Measurements from ENCODE around the gene GTF3C2.

DNA sequence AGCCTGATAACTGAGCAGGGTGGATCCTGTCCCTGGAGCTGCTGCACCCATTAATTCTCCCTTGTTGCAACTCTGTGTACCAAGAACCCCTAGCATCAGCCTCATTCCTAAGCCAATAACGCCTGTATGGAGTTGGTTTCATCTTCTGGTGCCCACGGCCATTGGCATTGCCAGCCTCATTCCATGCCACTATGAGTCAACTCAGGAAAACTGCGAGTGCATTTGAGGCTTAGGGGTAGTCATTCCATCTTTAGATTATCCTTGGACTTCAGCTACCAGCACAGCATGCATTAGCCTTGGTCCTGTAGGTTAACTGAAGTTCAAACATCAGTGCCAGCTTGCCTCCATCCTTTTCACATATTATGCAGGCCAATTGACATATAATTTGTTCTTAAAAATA, 75.7 kb downstream of the GTF3C2 start:
- TF ChIP-seq, protein P1, sequence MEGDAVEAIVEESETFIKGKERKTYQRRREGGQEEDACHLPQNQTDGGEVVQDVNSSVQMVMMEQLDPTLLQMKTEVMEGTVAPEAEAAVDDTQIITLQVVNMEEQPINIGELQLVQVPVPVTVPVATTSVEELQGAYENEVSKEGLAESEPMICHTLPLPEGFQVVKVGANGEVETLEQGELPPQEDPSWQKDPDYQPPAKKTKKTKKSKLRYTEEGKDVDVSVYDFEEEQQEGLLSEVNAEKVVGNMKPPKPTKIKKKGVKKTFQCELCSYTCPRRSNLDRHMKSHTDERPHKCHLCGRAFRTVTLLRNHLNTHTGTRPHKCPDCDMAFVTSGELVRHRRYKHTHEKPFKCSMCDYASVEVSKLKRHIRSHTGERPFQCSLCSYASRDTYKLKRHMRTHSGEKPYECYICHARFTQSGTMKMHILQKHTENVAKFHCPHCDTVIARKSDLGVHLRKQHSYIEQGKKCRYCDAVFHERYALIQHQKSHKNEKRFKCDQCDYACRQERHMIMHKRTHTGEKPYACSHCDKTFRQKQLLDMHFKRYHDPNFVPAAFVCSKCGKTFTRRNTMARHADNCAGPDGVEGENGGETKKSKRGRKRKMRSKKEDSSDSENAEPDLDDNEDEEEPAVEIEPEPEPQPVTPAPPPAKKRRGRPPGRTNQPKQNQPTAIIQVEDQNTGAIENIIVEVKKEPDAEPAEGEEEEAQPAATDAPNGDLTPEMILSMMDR (IDR thresholded peaks at IDR 0.05): no peak
- no peak for TF ChIP-seq POLR2AphosphoS5 (IDR thresholded peaks at IDR 0.05)
- TF ChIP-seq EP300 (IDR thresholded peaks at IDR 0.05): no peak
- no peak for TF ChIP-seq POLR2A (IDR thresholded peaks at IDR 0.05; ENCODE audit: low read depth)

Data from esophagus muscularis mucosa (tissue), 4 donors.